Astrocyte of the cerebellum (primary cell): Measurements from ENCODE around the gene UBAC1.

Experiments
- DNase-seq: peaks from one replicate; pipeline ENCODE4 v3.0.0-alpha.2; 2011; ENCODE audit warnings: low read depth
- H3K4me3 ChIP-seq: 2 replicates; pipeline ENCODE4 v1.5.1; 2011; ENCODE audit warnings: mild to moderate bottlenecking, low read depth, low read length, moderate library complexity
- CTCF ChIP-seq: IDR thresholded peaks from 2 replicates; pipeline ENCODE4 v1.5.1; 2012; ENCODE audit warnings: low read length, low read depth, moderate library complexity, mild to moderate bottlenecking; ENCODE audit errors: missing control alignments
- in situ Hi-C: cut with HindIII; loops from 2 replicates; pipeline ENCODE4 v1.10.0; 2017; ENCODE audit warnings: low sequenced_read_pairs

Gene UBAC1

DNA sequence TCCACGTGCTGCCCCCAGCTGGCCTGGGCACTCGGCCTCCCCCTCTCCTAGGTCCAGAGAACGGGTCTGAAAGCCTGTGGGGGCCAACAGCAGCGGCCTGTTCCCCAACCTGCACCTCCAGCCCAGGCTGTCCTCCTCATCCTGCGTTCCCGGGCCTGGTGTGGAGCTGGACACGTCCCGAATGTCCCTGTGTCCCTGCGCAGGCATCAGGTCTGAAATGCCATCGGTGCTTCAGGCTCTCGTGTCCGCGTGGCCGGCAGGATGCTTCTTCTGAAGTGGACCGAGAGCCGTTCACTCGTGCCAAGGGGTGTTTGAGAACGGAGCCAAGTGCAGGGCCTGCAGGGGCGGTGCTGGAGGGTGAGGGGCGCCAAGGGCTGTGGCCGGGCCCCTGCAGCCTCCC, 24.7 kb upstream of the UBAC1 start:
- DNase-seq, result no peak
- no peak for TF ChIP-seq CTCF
- in situ Hi-C loops, result no loop called here
- no peak overlapping the region for H3K4me3 ChIP-seq

DNA sequence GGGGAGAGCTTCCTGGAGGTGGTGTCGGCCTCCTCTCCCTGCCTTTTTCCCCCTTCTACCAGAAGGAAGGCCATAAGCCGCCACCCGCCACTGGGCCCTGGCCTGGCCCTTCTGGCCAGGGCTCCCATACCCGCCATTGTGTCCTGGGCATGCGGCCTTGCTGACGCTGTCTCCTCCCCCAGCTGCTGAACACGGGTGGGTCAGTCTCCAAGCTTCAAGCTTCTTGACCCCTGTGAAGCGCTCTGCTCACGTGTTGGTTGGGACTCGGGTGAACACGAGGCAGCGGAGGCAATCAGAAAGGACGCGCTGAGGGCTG, 24.2 kb upstream of the UBAC1 start:
- no peak for DNase-seq
- in situ Hi-C loops, result no loop called here

DNA sequence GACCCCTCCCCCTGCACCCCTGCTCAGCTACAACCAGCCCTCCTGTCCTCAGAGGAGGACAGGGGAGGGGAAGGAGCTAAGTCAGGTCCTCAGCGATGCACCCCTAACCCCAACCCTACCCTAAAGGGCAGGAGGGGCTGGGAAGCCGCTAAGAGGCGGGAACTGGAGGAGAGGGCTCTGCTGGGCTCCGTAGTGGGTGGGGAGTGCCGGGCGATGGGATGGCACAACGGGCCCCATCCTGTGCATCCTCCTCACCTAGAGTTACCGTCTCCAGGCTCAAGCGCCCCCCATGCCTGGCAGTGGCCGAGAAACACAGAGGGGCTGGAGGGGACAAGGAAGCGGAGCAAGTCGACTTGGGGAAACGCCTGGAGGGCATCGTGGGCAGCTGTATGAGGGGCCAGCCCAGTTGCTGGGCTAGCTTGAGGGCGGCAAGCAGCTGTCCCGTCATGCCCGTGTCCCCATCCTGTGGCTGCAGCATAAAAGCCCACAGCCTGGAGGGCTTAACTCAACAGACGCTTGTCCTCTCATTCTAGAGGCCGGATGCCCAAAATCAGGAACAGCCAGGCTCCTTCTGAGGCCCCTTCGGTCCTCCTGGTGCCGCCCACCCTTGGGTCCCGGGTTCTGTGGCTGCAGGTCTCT, 23.0 kb upstream of the UBAC1 start:
- in situ Hi-C loops, result no loop called here
- H3K4me3 ChIP-seq, result no peak overlapping the region
- TF ChIP-seq CTCF, result no peak
- DNase-seq, result no peak

More for the DNA sequence above, 24.2 kb upstream of the UBAC1 start:
- H3K4me3 ChIP-seq, result no peak overlapping the region
- no peak for TF ChIP-seq CTCF

DNA sequence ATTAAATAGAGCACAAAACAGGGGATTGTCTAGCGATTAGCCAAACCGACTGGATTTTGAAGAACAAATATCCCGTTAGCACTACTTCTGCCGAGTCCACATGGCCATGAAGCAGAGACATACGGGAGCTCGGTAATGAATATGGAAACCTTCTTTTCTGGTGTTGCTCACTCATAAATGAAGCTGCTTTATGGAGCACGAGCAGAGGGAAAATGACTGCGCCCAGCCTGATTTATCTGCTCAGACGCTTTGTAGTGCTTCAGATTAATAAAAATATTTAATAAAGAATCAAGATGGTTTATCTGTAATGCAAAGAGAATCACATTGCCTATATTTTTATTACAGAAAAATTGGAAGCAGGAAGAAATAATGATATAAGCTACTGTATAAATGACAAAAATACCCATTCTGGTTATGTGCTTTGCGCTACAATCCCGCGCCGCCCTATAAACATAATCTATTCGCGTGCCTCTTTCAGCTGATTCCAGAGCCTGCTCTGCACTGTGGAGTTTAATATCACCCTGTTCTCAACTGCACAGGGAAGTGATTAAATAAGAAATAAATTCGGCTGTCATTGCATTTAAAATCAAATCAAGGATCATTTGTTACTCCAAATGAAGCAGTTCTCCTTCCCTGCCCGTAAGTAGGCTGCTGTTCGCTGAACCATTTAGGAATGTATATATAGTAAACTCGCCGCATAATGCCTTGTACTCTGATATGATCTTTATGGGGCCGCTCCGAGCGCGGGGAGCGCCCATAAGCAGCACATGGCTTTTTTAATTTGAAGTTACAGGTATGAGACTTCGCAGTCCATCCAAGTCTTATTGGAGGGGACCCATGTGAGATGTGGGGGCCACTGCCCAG, 22.3 kb upstream of the UBAC1 start:
- no peak overlapping the region for H3K4me3 ChIP-seq
- no peak for DNase-seq

DNA sequence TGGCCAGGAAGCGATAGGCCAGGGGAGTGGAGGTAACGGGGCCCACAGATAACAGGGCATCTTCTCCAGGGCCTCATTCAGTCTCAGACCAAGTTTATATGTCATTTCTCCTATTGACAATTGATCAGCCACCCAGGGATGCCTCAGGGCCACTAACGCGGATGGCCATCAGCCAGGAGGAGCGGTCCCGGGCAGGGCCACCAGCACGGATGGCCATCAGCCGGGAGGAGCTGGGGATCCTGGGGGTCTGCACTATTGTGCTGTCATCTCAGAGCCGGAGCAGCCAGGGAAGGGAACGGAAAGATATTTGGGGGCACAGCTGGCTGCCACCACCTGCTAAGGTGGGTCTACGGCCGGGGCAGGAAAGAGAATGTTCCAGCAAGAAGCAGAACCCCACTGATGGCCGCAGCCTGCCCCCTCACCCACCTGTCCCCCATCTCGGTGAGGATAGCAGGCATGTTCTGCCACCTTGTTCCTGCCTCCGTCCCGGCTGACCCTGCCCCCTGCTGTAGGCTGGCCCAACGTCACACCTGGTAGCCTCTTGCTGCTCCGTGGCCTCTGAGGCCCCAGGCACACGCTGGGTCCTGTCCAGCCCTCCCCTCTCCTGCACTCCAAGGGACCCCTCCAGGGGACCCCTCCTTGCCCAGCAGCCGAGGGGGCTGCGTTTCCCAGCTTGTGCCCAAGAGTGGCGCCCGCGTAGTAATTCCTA, 21.5 kb upstream of the UBAC1 start:
- in situ Hi-C loops, result no loop called here

More for the DNA sequence above, 22.3 kb upstream of the UBAC1 start:
- in situ Hi-C loops, result no loop called here
- no peak for TF ChIP-seq CTCF

More for the DNA sequence above, 21.5 kb upstream of the UBAC1 start:
- H3K4me3 ChIP-seq, result no peak overlapping the region
- no peak for DNase-seq
- TF ChIP-seq CTCF, result no peak
